Activated B cell treated with CpG ODN at 0.5 μM for 24 hours (primary cell): ENCODE results near the gene VDR. TPM values are rescaled to one million over a fixed set of nuclear protein-coding genes. Genes with fewer than 3 reads are reported as not detected.

ENCODE experiments used
- ATAC-seq: fragments of 200-7000 bp; cut with Tn5 transposase; one replicate; pipeline ENCODE4 v1.10.0; 2021; ENCODE audit warnings: low read depth, mild to moderate bottlenecking, moderate library complexity
- CTCF ChIA-PET: fragments of 350-600 bp; sonication (Branson Sonifier 250); formaldehyde crosslinking; loops from one replicate; lab custom pipeline; 2021; ENCODE audit warnings: antibody characterized with exemption; lab: Charles Lee
- POLR2A ChIA-PET: fragments of 350-600 bp; sonication (Branson Sonifier 250); formaldehyde crosslinking; loops from one replicate; lab custom pipeline; 2021; ENCODE audit warnings: antibody characterized with exemption; lab: Charles Lee
- DNase-seq: peaks from one replicate; pipeline ENCODE4 v3.0.0; 2022
- H3K27ac Mint-ChIP-seq: one replicate; pipeline ENCODE4 v1.8.0; 2020; ENCODE audit warnings: mixed read lengths
- H3K27me3 Mint-ChIP-seq: one replicate; pipeline ENCODE4 v1.8.0; 2021; ENCODE audit warnings: mixed read lengths
- H3K36me3 Mint-ChIP-seq: one replicate; pipeline ENCODE4 v1.8.0; 2021; ENCODE audit warnings: low read depth, mixed read lengths
- H3K4me1 Mint-ChIP-seq: one replicate; pipeline ENCODE4 v1.8.0; 2021; ENCODE audit warnings: mixed read lengths
- H3K4me3 Mint-ChIP-seq: one replicate; pipeline ENCODE4 v1.8.0; 2020; ENCODE audit warnings: mild to moderate bottlenecking, mixed read lengths
- H3K9me3 Mint-ChIP-seq: one replicate; pipeline ENCODE4 v1.8.0; 2020; ENCODE audit warnings: mixed read lengths
- intact Hi-C: fragments of 100-400 bp; cut with micrococcal nuclease; formaldehyde crosslinking; loops from one replicate; pipeline ENCODE4 v1.15.1; 2024
- total RNA-seq: library from RNA; stranded (reverse); gene quantifications from 2 replicates; pipeline ENCODE4 v1.2.3, GENCODE V29; 2022
- TF ChIP-seq, protein P1 (sequence below): fragments of 200-600 bp; IDR thresholded peaks from one replicate; pipeline ENCODE4 v1.8.0; 2022; ENCODE audit warnings: antibody characterized with exemption, mild to moderate bottlenecking

Gene VDR
- total RNA-seq, result 0.64 and 0.86 TPM in 2 replicates

DNA sequence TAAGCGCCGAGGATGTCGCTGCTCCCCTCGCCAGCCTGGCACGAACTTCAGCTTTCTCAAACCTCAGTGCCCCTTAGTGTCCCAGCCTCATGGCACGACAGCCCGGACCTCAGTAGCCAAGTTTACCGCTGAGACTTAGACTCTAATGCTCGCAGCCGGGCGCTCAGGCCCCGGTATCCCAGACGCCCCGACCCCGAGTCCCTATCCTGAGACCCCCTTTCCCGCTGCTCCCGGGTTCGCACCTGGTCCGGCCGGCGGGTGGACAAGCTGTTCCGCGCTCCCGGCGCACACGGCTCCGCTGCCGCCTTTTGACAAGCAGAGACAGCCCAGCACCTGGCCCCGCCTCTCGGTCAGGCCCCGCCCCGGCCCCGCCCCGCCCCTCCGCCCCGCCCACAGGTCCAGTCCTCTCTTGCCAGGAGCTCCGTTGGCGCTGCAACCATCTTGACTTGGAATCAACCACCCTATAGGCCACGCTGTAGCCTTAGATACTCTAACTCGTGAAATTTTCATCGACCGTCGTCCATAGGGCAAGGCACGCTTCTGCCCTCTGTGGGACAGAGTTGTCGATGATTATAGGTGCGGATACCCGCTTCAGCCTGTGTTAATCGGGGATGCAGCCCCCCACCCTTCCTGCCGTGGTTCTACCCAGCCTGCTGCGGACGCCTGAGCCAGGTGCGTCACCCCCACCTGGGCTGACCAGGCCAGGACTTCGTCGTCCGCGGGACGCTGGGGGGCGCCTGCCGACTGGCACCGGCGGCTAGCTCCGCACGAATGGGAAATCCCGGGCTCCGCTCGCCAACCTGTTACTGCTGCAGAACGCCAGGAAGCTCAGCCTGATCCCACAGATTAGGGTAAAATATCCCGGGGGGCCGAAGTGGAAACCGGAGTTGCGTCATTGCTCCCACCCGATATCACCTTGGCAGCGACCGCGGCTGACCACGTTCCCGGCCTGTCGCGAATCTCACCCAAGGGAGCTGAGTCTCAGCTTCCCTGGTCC is at the start of gene VDR:
Gene VDR (minus strand): TSS at position 282 of the 997 bp plus-strand sequence. CDS start 25,881 bp downstream, outside the sequence.
- peak within 1 kb of the TSS; percentile 41 for H3K27ac Mint-ChIP-seq
- CTCF ChIA-PET, result interaction anchor here (0.8 to 1.5 kb wide), 7 partner anchors 8 to 713 kb away, joined by 3 to 7 read pairs (median 4); partner anchors contain the start of genes ASB8 and TMEM106C
- H3K4me3 Mint-ChIP-seq, result peak within 1 kb of the TSS; percentile 87
- peaks cover 23% of the 10 kb centered on the region for H3K4me1 Mint-ChIP-seq
- POLR2A ChIA-PET, result interaction anchor here (0.5 to 1.2 kb wide), 4 partner anchors 10 to 796 kb away, joined by 3 read pairs; no protein-coding TSS in a partner anchor
- H3K9me3 Mint-ChIP-seq, result no peaks in the 10 kb centered on the region
- intact Hi-C loops, result loop anchor here (1.0 to 5.0 kb wide), 3 partner anchors 33 to 58 kb away; partner anchors contain the start of gene TMEM106C
- peaks cover 26% of the 10 kb centered on the region for H3K27me3 Mint-ChIP-seq
- ATAC-seq (peak; percentile 83), DNase-seq (peak; percentile 59)
- TF ChIP-seq, protein P1, sequence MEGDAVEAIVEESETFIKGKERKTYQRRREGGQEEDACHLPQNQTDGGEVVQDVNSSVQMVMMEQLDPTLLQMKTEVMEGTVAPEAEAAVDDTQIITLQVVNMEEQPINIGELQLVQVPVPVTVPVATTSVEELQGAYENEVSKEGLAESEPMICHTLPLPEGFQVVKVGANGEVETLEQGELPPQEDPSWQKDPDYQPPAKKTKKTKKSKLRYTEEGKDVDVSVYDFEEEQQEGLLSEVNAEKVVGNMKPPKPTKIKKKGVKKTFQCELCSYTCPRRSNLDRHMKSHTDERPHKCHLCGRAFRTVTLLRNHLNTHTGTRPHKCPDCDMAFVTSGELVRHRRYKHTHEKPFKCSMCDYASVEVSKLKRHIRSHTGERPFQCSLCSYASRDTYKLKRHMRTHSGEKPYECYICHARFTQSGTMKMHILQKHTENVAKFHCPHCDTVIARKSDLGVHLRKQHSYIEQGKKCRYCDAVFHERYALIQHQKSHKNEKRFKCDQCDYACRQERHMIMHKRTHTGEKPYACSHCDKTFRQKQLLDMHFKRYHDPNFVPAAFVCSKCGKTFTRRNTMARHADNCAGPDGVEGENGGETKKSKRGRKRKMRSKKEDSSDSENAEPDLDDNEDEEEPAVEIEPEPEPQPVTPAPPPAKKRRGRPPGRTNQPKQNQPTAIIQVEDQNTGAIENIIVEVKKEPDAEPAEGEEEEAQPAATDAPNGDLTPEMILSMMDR, result no peak
- no peaks in the 10 kb centered on the region for H3K36me3 Mint-ChIP-seq

DNA sequence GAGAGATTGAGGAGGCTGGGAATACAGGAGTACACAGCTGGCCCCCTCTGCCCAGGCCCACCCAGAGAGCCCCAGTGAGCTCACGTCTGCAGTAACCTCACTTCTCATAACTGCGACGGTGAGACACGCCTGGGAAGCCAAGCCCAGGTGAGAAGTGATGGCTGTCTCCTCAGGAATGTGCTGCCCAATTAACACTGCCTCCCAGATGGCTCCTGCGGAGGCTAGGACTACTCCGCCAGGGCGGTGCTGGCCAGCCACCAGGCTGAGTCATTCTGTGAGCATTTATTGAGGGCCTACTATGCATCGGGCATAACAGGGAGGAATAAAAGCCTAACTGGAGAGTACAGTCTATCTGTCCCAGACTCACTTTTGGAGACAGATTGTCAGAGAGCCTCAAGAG is 49.3 kb upstream of the VDR start:
- CTCF ChIA-PET, result no interaction called here
- H3K4me1 Mint-ChIP-seq, result no peaks in the 10 kb centered on the region

DNA sequence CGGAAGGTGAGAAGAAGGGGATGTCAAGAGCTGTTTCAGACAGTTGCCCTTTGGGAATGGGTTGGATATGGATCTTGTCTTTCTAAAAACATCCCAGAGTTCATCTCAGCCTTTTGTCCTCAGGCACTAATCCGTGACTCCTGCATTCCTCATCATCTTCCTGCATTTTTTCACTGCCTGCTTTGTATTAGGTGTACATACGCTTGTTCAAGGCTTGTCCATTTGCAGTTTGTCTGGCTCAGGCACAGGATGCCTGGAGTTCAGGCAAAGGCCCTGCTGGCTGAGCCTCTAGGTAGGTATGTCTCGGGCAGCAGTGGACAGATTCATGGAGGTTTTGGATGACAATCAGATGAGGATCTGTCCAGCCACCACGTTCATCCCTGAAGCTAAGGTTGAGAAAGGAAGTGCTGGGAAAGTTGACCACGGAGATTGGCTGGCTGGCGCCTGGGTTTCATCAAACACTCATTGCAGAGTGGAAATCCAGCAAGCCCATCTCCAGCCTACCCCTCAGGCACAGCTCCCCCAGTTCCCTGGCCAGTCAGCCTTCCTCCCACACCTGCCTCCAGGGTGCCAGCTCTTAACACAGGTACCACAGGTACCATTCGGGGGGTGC is 46.2 kb upstream of the VDR start:
- intact Hi-C loops, result no loop called here
- peaks cover 29% of the 10 kb centered on the region for H3K27me3 Mint-ChIP-seq

More for the DNA sequence above, 49.3 kb upstream of the VDR start:
- TF ChIP-seq, protein P1, result no peak
- peaks cover 3% of the 10 kb centered on the region for H3K9me3 Mint-ChIP-seq
- no peaks in the 10 kb centered on the region for H3K36me3 Mint-ChIP-seq
- H3K4me3 Mint-ChIP-seq, result no peak overlapping the region
- intact Hi-C loops, result no loop called here
- ATAC-seq (no peak), DNase-seq (no peak)
- POLR2A ChIA-PET, result no interaction called here
- H3K27me3 Mint-ChIP-seq, result peaks cover 20% of the 10 kb centered on the region
- H3K27ac Mint-ChIP-seq, result no peak overlapping the region

DNA sequence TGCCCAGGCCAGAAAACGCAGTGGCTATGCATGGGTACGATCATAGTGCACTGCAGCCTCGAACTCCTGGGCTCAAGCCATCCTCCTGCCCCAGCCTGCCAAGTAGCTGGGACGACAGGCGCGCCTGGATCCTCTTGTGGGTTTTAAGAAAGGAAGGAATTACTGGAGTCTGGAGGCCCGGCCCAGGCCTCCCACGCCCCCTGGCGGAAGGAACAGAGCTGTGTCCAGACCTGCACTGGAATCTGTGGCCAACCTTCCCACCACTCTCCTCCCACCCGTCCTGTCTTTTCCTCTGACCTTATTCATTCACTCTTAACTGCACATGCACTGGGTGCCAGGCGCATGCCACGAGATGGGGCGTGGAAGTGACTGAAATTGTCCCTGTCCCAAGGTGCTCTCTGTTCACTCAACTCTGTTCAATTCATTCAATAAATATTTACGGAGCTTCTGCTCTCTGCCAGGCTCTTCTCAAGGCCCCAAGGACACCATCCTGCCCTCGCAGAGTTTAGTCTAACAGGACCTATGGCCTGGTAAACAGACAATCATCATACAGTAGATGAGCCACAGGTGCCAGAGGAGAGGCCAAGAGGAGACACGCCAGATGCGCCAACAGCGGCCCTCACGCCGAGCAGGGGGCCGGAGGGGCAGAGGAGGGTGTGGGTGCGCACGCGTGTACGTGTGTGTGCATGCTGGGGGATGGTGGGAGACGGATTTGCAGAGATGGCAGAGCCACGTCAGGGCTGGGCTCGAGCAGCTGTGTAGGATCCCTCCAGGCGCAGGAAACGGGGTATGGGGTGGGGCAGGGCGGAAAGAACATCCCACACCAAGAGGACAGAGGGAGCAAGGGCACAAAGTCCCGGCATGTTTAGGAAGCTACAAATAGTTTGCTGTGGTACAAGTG is 44.9 kb upstream of the VDR start:
- H3K27me3 Mint-ChIP-seq, result peaks cover 30% of the 10 kb centered on the region
- CTCF ChIA-PET, result interaction anchor here (0.7 to 1.3 kb wide), 5 partner anchors 55 to 303 kb away, joined by 3 to 4 read pairs (median 3); no protein-coding TSS in a partner anchor
- no peak overlapping the region for H3K4me3 Mint-ChIP-seq
- TF ChIP-seq, protein P1, result no peak
- H3K4me1 Mint-ChIP-seq, result no peaks in the 10 kb centered on the region
- no peak overlapping the region for H3K27ac Mint-ChIP-seq
- POLR2A ChIA-PET, result interaction anchor here (0.5 to 1.1 kb wide), 2 partner anchors 9 to 244 kb away, joined by 3 to 4 read pairs; partner anchors contain the start of gene RPAP3
- intact Hi-C loops, result loop anchor here (1.0 kb wide), 2 partner anchors 45 to 234 kb away; partner anchors contain the start of gene VDR
- H3K9me3 Mint-ChIP-seq, result no peaks in the 10 kb centered on the region
- peak; percentile 69 for ATAC-seq
- no peak for DNase-seq
- H3K36me3 Mint-ChIP-seq, result no peaks in the 10 kb centered on the region

More for the DNA sequence above, 46.2 kb upstream of the VDR start:
- ATAC-seq (no peak), DNase-seq (no peak)
- H3K36me3 Mint-ChIP-seq, result no peaks in the 10 kb centered on the region
- H3K9me3 Mint-ChIP-seq, result no peaks in the 10 kb centered on the region
- no peak overlapping the region for H3K4me3 Mint-ChIP-seq
- TF ChIP-seq, protein P1, result no peak
- POLR2A ChIA-PET, result no interaction called here
- no peaks in the 10 kb centered on the region for H3K4me1 Mint-ChIP-seq
- no peak overlapping the region for H3K27ac Mint-ChIP-seq
- CTCF ChIA-PET, result no interaction called here
